ENCODE data around the gene TUBB4A.

TUBB4A gene

DNA sequence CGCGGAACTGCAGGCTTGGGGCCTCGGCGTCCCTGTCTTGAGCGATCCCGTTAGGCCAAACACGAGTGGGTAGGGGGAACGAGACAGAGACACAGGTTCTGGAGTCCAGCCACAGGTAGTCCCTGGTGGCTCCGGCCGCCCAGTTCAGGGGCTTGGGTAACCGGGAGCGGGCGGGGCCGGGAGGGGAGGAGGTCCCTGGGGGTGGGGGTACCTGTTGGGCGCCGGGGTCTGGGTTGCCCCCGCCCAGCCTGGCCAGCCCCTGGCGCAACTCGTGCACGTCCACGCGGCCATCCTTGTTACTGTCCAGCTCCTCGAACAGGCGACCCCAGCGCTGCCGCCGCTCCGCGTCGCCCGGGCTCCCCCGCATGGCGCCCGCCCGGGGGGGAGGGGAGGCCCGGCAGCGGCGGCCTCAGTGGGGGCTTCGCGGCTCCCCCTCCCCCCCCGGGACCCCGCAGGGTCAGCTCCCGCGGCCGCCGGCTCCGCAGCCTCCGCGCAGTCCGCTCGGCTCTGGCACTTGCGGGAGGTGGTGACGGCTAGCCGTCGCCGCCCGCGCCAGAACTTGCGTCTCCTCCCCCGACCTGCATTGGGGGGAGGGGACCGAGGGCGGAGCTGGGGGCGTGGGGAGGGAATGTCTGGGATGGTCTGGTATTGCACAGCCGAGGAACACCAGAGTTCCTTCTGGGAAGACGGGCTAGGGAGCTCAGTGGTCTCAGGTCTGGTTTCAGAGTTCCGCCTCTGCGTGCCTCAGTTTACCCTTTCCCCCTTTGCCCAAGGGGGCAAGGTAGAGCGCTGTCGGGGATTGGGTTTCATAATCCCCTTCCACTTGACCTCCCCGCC lies 42.6 kb downstream of the TUBB4A start, which contains the start of gene SLC25A23:
Gene SLC25A23 (minus strand): TSS at position 531 of the 837 bp plus-strand sequence. CDS start 164 bp downstream, at position 367.
- Mint-ChIP-seq H3K4me3 (peak within 1 kb of the TSS; percentile 81), H3K27ac (peak within 1 kb of the TSS; percentile 60), H3K36me3 (ENCODE audit: low read depth) (no peaks in the 10 kb centered on the region), H3K4me1 (ENCODE audit: low read depth) (peaks cover 28% of the 10 kb centered on the region), H3K9me3 (peaks cover 8% of the 10 kb centered on the region), H3K27me3 (peaks cover 57% of the 10 kb centered on the region)
- intact Hi-C loops (cut with micrococcal nuclease), result no loop called here

- intact Hi-C loops (cut with micrococcal nuclease), result no loop called here
- H3K36me3 Mint-ChIP-seq (ENCODE audit: low read depth), result no peaks in the 10 kb centered on the region
Measured at GRCh38 chr19:6458695-6459261, 43.3 kb downstream of the TUBB4A start.

DNA sequence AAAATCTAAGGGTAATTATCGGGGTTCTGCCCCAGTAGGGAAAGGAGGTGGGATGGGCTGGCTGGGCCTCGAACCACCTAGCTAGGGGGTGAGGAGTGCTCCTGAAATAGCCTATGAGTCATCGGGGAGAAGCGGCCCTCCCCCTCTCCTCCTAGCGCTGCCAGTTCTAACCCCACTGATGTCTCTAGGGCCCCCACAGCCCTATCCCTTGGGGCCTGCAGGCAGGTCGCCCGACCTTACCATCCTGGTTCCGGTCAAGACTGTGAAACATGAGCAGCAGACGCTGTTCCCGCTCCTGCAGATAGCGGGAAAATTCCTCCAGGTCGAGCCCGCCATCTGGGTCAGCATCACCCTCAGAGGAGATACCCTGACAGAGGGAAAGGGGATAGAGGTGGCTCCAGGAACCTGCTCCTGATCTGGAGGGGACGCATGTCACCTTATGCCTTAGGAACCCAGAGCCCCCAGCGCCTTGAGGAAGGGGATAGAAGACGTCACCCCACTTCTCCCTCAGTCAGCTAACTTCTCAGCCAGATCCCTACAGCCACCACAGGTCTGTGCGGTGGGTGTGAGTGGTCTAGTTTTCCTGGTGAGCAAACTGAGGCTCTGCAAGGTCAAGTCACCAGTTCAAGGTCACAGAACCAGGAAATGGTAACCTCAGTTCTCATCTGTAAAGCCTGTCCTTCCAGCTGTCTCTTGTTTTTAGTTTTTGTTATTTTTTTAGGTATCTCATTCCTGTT lies 44.0 kb downstream of the TUBB4A start:
- Mint-ChIP-seq H3K36me3 (ENCODE audit: low read depth) (no peaks in the 10 kb centered on the region), H3K27ac (peak overlapping the region; percentile 60), H3K4me3 (no peak overlapping the region), H3K27me3 (peaks cover 54% of the 10 kb centered on the region), H3K4me1 (ENCODE audit: low read depth) (peaks cover 28% of the 10 kb centered on the region), H3K9me3 (peaks cover 18% of the 10 kb centered on the region)
- intact Hi-C loops (cut with micrococcal nuclease), result no loop called here

More at GRCh38 chr19:6458695-6459261, 43.3 kb downstream of the TUBB4A start:
- H3K27ac Mint-ChIP-seq, result peak overlapping the region; percentile 60
- peak overlapping the region; percentile 69 for H3K4me3 Mint-ChIP-seq
- peaks cover 55% of the 10 kb centered on the region for H3K27me3 Mint-ChIP-seq
- H3K4me1 Mint-ChIP-seq (ENCODE audit: low read depth), result peaks cover 28% of the 10 kb centered on the region
- H3K9me3 Mint-ChIP-seq, result peaks cover 15% of the 10 kb centered on the region

DNA sequence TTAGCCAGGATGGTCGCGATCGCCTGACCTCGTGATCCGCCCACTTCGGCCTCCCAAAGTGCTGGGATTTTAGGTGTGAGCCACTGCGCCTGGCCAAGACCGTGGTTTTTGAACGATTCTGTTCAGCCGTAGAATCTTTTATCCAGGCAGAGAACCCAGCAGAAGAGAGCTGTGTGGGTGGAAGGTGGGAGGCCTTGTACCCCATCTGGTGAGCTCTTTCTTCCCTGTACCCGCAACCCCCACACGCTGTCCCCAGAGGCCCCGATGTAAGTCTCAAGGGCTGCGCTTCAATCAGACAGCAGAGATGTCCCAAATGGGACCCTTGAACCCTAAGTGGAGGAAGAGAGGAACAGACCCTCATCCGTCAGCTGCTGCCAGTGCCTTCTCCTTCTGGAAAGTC lies 46.2 kb downstream of the TUBB4A start:
- H3K27ac Mint-ChIP-seq, result no peak overlapping the region

GRCh38 chr19:6453951-6454565 lies 48.1 kb downstream of the TUBB4A start:
- intact Hi-C loops (cut with micrococcal nuclease), result no loop called here
- H3K4me1 Mint-ChIP-seq (ENCODE audit: low read depth), result peaks cover 17% of the 10 kb centered on the region
- H3K4me3 Mint-ChIP-seq, result no peak overlapping the region
- peaks cover 44% of the 10 kb centered on the region for H3K27me3 Mint-ChIP-seq
- no peaks in the 10 kb centered on the region for H3K36me3 Mint-ChIP-seq (ENCODE audit: low read depth)
- no peak overlapping the region for H3K27ac Mint-ChIP-seq
- peaks cover 18% of the 10 kb centered on the region for H3K9me3 Mint-ChIP-seq

More for the DNA sequence above, 46.2 kb downstream of the TUBB4A start:
- intact Hi-C loops (cut with micrococcal nuclease), result no loop called here
- peaks cover 28% of the 10 kb centered on the region for H3K4me1 Mint-ChIP-seq (ENCODE audit: low read depth)
- H3K27me3 Mint-ChIP-seq, result peaks cover 49% of the 10 kb centered on the region
- no peaks in the 10 kb centered on the region for H3K36me3 Mint-ChIP-seq (ENCODE audit: low read depth)
- peaks cover 18% of the 10 kb centered on the region for H3K9me3 Mint-ChIP-seq
- no peak overlapping the region for H3K4me3 Mint-ChIP-seq

DNA sequence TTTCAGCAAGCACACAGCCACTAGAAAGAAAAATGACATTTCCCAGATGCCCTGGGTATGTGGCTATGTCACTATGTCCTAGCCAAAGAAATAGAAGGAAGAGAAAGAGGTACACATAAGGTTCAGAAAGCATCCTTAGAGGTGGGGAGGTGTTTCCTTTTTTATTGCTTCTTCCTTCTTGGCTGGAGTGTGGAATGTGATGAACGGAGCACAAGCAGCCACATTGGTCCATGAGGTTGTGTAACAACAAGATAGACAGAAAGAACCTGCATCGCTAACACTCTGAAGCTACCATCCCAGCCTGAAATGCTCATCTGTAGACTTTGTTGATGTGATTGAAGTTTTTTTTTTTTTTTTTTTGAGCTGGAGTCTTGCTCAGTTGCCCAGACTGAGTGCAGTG lies 49.2 kb downstream of the TUBB4A start:
- no peak overlapping the region for H3K4me3 Mint-ChIP-seq
- peaks cover 18% of the 10 kb centered on the region for H3K9me3 Mint-ChIP-seq
- intact Hi-C loops (cut with micrococcal nuclease), result no loop called here
- peaks cover 7% of the 10 kb centered on the region for H3K4me1 Mint-ChIP-seq (ENCODE audit: low read depth)
- H3K27me3 Mint-ChIP-seq, result peaks cover 33% of the 10 kb centered on the region
- no peaks in the 10 kb centered on the region for H3K36me3 Mint-ChIP-seq (ENCODE audit: low read depth)
- H3K27ac Mint-ChIP-seq, result no peak overlapping the region

DNA sequence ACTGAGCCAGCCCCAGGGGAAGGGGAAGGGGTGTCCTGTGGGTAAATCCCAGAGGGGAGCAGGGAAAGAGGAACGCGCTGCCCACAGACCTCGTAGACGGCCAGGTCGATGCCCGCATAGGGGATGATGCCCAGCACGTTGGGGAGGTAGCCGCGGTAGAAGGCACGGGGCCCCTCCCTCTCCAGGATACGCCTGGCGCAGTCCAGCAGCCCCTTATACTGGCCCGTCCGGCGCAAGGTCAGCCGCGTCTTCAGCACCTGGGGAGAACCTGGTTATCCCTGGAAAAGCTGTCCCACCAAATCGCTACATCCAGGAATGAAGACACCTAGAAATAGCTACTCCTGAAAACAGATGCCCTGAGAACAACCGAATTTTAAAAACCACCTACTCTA lies 49.9 kb downstream of the TUBB4A start:
- no peaks in the 10 kb centered on the region for H3K36me3 Mint-ChIP-seq (ENCODE audit: low read depth)
- intact Hi-C loops (cut with micrococcal nuclease), result no loop called here

DNA sequence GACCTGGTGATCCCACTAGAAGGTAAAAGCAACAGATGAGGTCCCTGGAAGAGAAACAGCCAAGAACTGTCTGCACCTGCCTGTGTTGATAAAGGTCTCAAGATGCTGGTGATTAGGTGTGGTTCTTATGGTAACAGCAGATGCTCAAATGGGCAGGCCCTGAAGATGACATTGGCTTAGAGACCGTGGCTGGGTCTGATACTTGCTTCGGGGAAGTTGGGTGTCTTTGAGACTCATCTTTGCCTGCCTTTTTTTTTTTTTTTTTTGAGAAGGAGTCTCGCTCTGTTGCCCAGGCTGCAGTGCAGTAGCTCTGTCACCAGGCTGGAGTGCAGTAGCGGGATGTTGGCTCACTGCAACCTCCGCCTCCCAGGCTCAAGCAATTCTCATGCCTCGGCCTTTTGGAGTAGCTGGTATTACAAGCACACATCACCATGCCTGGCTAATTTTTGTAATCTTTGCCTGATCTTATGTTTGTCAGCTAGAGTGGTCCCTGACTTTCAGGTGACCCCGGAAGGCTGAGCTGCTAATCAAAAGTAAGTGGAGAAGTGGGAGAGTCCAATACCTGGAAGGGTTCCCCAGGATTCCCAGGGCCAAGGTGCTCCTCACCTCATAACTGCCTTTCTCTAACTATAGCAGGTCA lies 50.4 kb downstream of the TUBB4A start:
- Mint-ChIP-seq H3K27ac (no peak overlapping the region), H3K9me3 (peaks cover 18% of the 10 kb centered on the region), H3K27me3 (peaks cover 23% of the 10 kb centered on the region), H3K36me3 (ENCODE audit: low read depth) (no peaks in the 10 kb centered on the region), H3K4me1 (ENCODE audit: low read depth) (peaks cover 7% of the 10 kb centered on the region), H3K4me3 (no peak overlapping the region)
- intact Hi-C loops (cut with micrococcal nuclease), result no loop called here

More for the DNA sequence above, 49.9 kb downstream of the TUBB4A start:
- Mint-ChIP-seq H3K9me3 (peaks cover 18% of the 10 kb centered on the region), H3K4me3 (no peak overlapping the region), H3K4me1 (ENCODE audit: low read depth) (peaks cover 7% of the 10 kb centered on the region), H3K27ac (no peak overlapping the region), H3K27me3 (peaks cover 27% of the 10 kb centered on the region)

- Mint-ChIP-seq H3K27me3 (peaks cover 11% of the 10 kb centered on the region), H3K27ac (no peak overlapping the region), H3K4me1 (ENCODE audit: low read depth) (no peaks in the 10 kb centered on the region), H3K4me3 (no peak overlapping the region), H3K9me3 (peaks cover 16% of the 10 kb centered on the region), H3K36me3 (ENCODE audit: low read depth) (no peaks in the 10 kb centered on the region)
- intact Hi-C loops (cut with micrococcal nuclease), result no loop called here
Measured at GRCh38 chr19:6450166-6450565, 51.9 kb downstream of the TUBB4A start.

- H3K36me3 Mint-ChIP-seq (ENCODE audit: low read depth), result no peaks in the 10 kb centered on the region
- no peaks in the 10 kb centered on the region for H3K9me3 Mint-ChIP-seq
Measured at GRCh38 chr19:6448045-6448444, 54.1 kb downstream of the TUBB4A start.

DNA sequence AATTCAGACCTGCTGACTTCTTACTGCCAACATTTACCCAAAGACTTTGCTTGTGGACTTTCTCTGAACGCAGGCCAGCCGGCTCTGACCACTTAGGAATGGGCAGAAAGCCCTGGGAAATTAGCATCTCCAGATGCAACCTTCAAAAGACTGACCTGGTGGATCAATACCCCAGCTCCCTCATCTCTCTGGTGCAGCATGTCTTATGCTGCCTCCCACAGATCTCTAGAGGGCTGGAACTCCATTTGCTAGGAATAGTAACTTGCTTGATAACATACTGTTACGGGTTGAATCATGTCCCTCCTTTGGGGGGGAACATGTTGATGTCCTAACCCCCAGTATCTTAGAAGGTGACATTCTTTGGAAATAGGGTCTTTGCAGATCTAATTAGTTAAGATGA lies 55.7 kb downstream of the TUBB4A start:
- intact Hi-C loops (cut with micrococcal nuclease), result no loop called here
- no peaks in the 10 kb centered on the region for H3K36me3 Mint-ChIP-seq (ENCODE audit: low read depth)
- no peaks in the 10 kb centered on the region for H3K9me3 Mint-ChIP-seq
- H3K27me3 Mint-ChIP-seq, result peaks cover 7% of the 10 kb centered on the region
- no peaks in the 10 kb centered on the region for H3K4me1 Mint-ChIP-seq (ENCODE audit: low read depth)
- no peak overlapping the region for H3K4me3 Mint-ChIP-seq
- no peak overlapping the region for H3K27ac Mint-ChIP-seq

More at GRCh38 chr19:6448045-6448444, 54.1 kb downstream of the TUBB4A start:
- intact Hi-C loops (cut with micrococcal nuclease), result no loop called here
- Mint-ChIP-seq H3K4me3 (no peak overlapping the region), H3K4me1 (ENCODE audit: low read depth) (no peaks in the 10 kb centered on the region), H3K27ac (no peak overlapping the region), H3K27me3 (peaks cover 7% of the 10 kb centered on the region)
